Nephron progenitor cell (in vitro differentiated cells): ENCODE data around the gene DUSP3.

Experiments used
- DNase-seq: peaks from one replicate; pipeline ENCODE4 v3.0.0; 2021
- H3K27ac Mint-ChIP-seq: 2 replicates; pipeline ENCODE4 v1.8.0; 2021; ENCODE audit warnings: mild to moderate bottlenecking, moderate library complexity, mixed read lengths
- H3K27me3 Mint-ChIP-seq: 2 replicates; pipeline ENCODE4 v1.8.0; 2021; ENCODE audit warnings: mild to moderate bottlenecking, low read depth, mixed read lengths; ENCODE audit not compliant: poor library complexity
- H3K36me3 Mint-ChIP-seq: 2 replicates; pipeline ENCODE4 v1.8.0; 2021; ENCODE audit warnings: low read depth, mixed read lengths
- H3K4me1 Mint-ChIP-seq: 2 replicates; pipeline ENCODE4 v1.8.0; 2021; ENCODE audit warnings: mixed read lengths
- H3K4me3 Mint-ChIP-seq: 2 replicates; pipeline ENCODE4 v1.8.0; 2021; ENCODE audit warnings: mild to moderate bottlenecking, moderate library complexity, mixed read lengths
- H3K9me3 Mint-ChIP-seq: 2 replicates; pipeline ENCODE4 v1.8.0; 2021; ENCODE audit warnings: mild to moderate bottlenecking, moderate library complexity, mixed read lengths
- CTCF ChIP-seq: fragments of 200-600 bp; sonication (generic); IDR thresholded peaks from 2 replicates; pipeline ENCODE4 v1.5.0; 2021; ENCODE audit warnings: antibody characterized with exemption

DUSP3 gene

GRCh38 chr17:43779145-43780125 lies 658 bp upstream of the DUSP3 start:
- peaks cover 9% of the 10 kb centered on the region for H3K36me3 Mint-ChIP-seq
- peaks cover 52% of the 10 kb centered on the region for H3K27me3 Mint-ChIP-seq
- H3K9me3 Mint-ChIP-seq: no peaks in the 10 kb centered on the region
- peaks cover 47% of the 10 kb centered on the region for H3K4me1 Mint-ChIP-seq
- peak overlapping the region; percentile 82 for H3K4me3 Mint-ChIP-seq
- no peak overlapping the region for H3K27ac Mint-ChIP-seq
- no peak for DNase-seq
- no peak for TF ChIP-seq CTCF

DNA sequence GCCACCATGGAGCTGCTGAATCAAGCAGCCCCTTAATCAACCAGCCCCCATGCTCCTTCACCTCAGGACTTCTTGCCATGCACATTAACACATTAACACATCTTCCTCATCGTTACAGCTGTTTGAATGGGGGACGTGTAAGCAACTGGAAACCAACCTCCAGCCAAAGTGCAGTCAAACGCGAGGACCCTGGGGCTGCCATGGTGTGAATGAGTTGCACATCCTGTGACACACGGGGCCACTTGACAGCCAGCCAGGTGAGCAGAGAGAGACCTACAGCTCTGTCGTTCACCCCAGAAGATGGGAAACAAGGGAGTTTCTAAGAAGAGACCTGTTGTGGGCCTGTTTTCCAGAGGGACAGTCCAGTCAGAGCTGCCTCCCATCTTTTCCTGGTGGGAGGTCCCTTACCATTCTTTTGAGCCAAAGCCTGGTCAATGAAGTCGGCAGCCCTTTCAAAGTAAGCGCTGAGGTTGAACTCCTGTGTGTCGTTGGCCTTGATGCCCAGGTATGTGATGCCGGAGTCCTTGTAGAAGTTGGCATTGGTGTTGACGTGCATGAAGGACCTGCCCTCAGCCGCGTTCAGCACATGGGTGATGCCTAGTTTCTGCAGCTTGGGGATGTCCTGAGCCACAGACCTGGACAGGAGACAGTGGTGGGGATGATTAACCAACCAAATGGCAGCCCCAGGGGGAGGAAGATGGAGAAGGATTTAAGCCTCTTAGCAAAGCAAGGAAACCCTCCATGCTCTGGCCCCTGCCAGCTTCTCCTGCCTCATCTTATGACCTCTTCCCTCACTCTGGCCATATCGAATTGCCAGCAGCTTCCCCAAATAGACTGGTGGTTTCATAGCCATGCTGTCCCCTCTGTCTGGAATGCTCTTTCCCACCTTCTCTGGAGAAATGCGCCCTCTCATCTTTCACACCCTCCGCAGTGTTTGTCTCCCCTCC lies 4.2 kb downstream of the DUSP3 start:
- no peak for DNase-seq
- no peak overlapping the region for H3K4me3 Mint-ChIP-seq
- peaks cover 14% of the 10 kb centered on the region for H3K27me3 Mint-ChIP-seq
- H3K27ac Mint-ChIP-seq: no peak overlapping the region
- H3K36me3 Mint-ChIP-seq: peaks cover 49% of the 10 kb centered on the region
- H3K4me1 Mint-ChIP-seq: peaks cover 39% of the 10 kb centered on the region
- TF ChIP-seq CTCF: no peak
- H3K9me3 Mint-ChIP-seq: no peaks in the 10 kb centered on the region

- H3K4me3 Mint-ChIP-seq: no peak overlapping the region
- TF ChIP-seq CTCF: no peak
- DNase-seq: no peak
- peaks cover 56% of the 10 kb centered on the region for H3K36me3 Mint-ChIP-seq
- H3K27me3 Mint-ChIP-seq: peaks cover 8% of the 10 kb centered on the region
- no peak overlapping the region for H3K27ac Mint-ChIP-seq
- H3K4me1 Mint-ChIP-seq: peaks cover 33% of the 10 kb centered on the region
- no peaks in the 10 kb centered on the region for H3K9me3 Mint-ChIP-seq
These were observed 5.7 kb downstream of the DUSP3 start for GRCh38 chr17:43772877-43773648.

- DNase-seq: no peak
- Mint-ChIP-seq H3K27me3 (peaks cover 12% of the 10 kb centered on the region), H3K9me3 (no peaks in the 10 kb centered on the region), H3K36me3 (peaks cover 55% of the 10 kb centered on the region), H3K4me1 (peaks cover 27% of the 10 kb centered on the region), H3K27ac (no peak overlapping the region), H3K4me3 (no peak overlapping the region)
- TF ChIP-seq CTCF: no peak
These were observed 7.3 kb downstream of the DUSP3 start for GRCh38 chr17:43771463-43771862.

DNA sequence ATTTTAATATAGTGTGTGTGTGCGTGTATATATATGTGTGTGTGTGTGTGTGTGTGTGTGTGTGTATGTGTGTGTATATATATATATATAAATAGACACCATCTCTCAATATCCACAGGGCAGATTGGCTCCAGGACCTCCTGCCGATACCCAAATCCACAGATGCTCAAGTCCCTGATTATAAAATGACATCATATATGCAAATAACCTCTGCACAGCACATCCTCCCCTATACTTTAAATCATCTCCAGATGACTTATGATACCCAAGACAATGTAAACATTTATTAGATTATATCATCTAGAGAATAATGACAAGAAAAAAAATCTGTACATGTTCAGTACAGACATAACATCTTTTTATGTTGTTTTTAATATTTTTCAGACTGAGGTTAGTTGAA lies 7.8 kb downstream of the DUSP3 start:
- no peak for DNase-seq
- peaks cover 13% of the 10 kb centered on the region for H3K27me3 Mint-ChIP-seq
- peaks cover 52% of the 10 kb centered on the region for H3K36me3 Mint-ChIP-seq
- no peak overlapping the region for H3K27ac Mint-ChIP-seq
- H3K4me1 Mint-ChIP-seq: peaks cover 22% of the 10 kb centered on the region
- H3K9me3 Mint-ChIP-seq: no peaks in the 10 kb centered on the region
- TF ChIP-seq CTCF: no peak
- H3K4me3 Mint-ChIP-seq: no peak overlapping the region
